Measurements from ENCODE around the gene FBXO7.
A peak's percentile ranks its signal among the peaks of the same experiment; 100 is the strongest.

Gene FBXO7

DNA sequence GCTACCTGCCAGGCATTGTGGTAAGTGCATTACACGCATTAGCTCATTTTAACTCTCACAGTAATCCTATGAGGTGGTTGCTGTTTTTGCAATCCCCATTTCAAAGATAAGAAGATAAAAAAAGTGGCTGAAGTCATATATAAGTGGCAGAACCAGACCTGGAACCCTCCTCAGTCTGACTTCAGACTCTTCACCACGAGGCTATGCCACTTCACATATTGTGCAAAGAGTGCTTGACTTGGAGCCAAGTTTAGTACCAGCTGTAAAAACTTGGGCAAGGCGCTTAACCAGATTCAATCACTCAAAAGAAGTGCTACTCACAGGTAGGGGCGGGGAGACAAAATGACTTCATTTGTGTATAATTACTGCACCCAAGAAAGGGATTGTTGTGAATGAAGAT, 25.6 kb upstream of the FBXO7 start (continued):
- TF ChIP-seq ZNF280D (tag by site-specific recombination; IDR thresholded peaks at IDR 0.05) (no peak), ZNF571 (tag by site-specific recombination; IDR thresholded peaks at IDR 0.05) (no peak), ZNF548 (tag by site-specific recombination; IDR thresholded peaks at IDR 0.05) (no peak), ZNF132 (tag by site-specific recombination; IDR thresholded peaks at IDR 0.05; ENCODE audit: borderline replicate concordance) (no peak), ZNF112 (tag by site-specific recombination; IDR thresholded peaks at IDR 0.05) (no peak), KLF7 (tag by site-specific recombination; IDR thresholded peaks at IDR 0.05; ENCODE audit: borderline replicate concordance) (no peak), ZNF37A (tag by site-specific recombination; IDR thresholded peaks at IDR 0.05) (no peak), ZNF600 (tag by site-specific recombination; IDR thresholded peaks at IDR 0.05) (no peak), ZNF292 (tag by site-specific recombination; IDR thresholded peaks at IDR 0.05; ENCODE audit: borderline replicate concordance, low read depth) (no peak), HOXA7 (CRISPR knock-in tag; IDR thresholded peaks at IDR 0.05; ENCODE audit: borderline replicate concordance) (no peak), ZNF184 (tag by site-specific recombination; IDR thresholded peaks at IDR 0.05) (0 out of 2 replicates have a peak, but pooled peaks have one; percentile 29), ZNF423 (tag by site-specific recombination; IDR thresholded peaks at IDR 0.05) (no peak), ZNF843 (tag by site-specific recombination; IDR thresholded peaks at IDR 0.05) (no peak), TCF7L2 (IDR thresholded peaks at IDR 0.05; ENCODE audit: borderline replicate concordance, low read depth, low read length) (no peak), ZNF830 (tag by site-specific recombination; IDR thresholded peaks at IDR 0.05; ENCODE audit: low read depth) (no peak), ZNF792 (tag by site-specific recombination; IDR thresholded peaks at IDR 0.05) (no peak), ZEB2 (tag by site-specific recombination; IDR thresholded peaks at IDR 0.05) (no peak), ZNF2 (tag by site-specific recombination; IDR thresholded peaks at IDR 0.05) (no peak), ZSCAN16 (tag by site-specific recombination; IDR thresholded peaks at IDR 0.05) (no peak), ZNF654 (tag by site-specific recombination; IDR thresholded peaks at IDR 0.05; ENCODE audit: low read depth) (no peak), FEZF1 (tag by site-specific recombination; IDR thresholded peaks at IDR 0.05) (peak; percentile 49; the same call in 1 of the 2 replicates), ZNF26 (tag by site-specific recombination; IDR thresholded peaks at IDR 0.05) (no peak), SCRT1 (tag by site-specific recombination; IDR thresholded peaks at IDR 0.05; ENCODE audit: borderline replicate concordance) (no peak), ZNF768 (tag by site-specific recombination; IDR thresholded peaks at IDR 0.05) (no peak), ZNF394 (tag by site-specific recombination; IDR thresholded peaks at IDR 0.05; ENCODE audit: borderline replicate concordance) (no peak), GLIS2 (tag by site-specific recombination; IDR thresholded peaks at IDR 0.05) (no peak), ZNF175 (tag by site-specific recombination; IDR thresholded peaks at IDR 0.05) (no peak), ZNF223 (tag by site-specific recombination; IDR thresholded peaks at IDR 0.05) (no peak)
- TF ChIP-seq, protein P1, sequence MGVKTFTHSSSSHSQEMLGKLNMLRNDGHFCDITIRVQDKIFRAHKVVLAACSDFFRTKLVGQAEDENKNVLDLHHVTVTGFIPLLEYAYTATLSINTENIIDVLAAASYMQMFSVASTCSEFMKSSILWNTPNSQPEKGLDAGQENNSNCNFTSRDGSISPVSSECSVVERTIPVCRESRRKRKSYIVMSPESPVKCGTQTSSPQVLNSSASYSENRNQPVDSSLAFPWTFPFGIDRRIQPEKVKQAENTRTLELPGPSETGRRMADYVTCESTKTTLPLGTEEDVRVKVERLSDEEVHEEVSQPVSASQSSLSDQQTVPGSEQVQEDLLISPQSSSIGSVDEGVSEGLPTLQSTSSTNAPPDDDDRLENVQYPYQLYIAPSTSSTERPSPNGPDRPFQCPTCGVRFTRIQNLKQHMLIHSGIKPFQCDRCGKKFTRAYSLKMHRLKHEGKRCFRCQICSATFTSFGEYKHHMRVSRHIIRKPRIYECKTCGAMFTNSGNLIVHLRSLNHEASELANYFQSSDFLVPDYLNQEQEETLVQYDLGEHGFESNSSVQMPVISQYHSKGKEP (tag by site-specific recombination; IDR thresholded peaks at IDR 0.05): no peak
- TF ChIP-seq, protein P2, sequence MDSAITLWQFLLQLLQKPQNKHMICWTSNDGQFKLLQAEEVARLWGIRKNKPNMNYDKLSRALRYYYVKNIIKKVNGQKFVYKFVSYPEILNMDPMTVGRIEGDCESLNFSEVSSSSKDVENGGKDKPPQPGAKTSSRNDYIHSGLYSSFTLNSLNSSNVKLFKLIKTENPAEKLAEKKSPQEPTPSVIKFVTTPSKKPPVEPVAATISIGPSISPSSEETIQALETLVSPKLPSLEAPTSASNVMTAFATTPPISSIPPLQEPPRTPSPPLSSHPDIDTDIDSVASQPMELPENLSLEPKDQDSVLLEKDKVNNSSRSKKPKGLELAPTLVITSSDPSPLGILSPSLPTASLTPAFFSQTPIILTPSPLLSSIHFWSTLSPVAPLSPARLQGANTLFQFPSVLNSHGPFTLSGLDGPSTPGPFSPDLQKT (IDR thresholded peaks at IDR 0.05; ENCODE audit: borderline replicate concordance, low read depth, low read length): no peak
- TF ChIP-seq, protein P3, sequence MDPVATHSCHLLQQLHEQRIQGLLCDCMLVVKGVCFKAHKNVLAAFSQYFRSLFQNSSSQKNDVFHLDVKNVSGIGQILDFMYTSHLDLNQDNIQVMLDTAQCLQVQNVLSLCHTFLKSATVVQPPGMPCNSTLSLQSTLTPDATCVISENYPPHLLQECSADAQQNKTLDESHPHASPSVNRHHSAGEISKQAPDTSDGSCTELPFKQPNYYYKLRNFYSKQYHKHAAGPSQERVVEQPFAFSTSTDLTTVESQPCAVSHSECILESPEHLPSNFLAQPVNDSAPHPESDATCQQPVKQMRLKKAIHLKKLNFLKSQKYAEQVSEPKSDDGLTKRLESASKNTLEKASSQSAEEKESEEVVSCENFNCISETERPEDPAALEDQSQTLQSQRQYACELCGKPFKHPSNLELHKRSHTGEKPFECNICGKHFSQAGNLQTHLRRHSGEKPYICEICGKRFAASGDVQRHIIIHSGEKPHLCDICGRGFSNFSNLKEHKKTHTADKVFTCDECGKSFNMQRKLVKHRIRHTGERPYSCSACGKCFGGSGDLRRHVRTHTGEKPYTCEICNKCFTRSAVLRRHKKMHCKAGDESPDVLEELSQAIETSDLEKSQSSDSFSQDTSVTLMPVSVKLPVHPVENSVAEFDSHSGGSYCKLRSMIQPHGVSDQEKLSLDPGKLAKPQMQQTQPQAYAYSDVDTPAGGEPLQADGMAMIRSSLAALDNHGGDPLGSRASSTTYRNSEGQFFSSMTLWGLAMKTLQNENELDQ (tag by site-specific recombination; IDR thresholded peaks at IDR 0.05; ENCODE audit: low read depth): no peak
